ENCODE results near the gene ALS2CL.

- TF ChIP-seq RCOR1 (IDR thresholded peaks at IDR 0.05; ENCODE audit: low read depth, low read length) (no peak), CTCF (IDR thresholded peaks at IDR 0.05) (no peak)
These were observed 21.7 kb downstream of the ALS2CL start for GRCh38 chr3:46671541-46672348.
